ENCODE measurements around the gene CHD9.
A peak's percentile ranks its signal among the peaks of the same experiment; 100 is the strongest.
"Not testable (repeated sequence)": the region's sequence is repeated elsewhere in the genome, so short reads cannot be mapped to it uniquely, and the experiment has no call there.

The CHD9 gene

GRCh38 chr16:53291757-53292392 is 237.1 kb downstream of the CHD9 start:
- no peak for DNase-seq

- DNase-seq: no peak
Observed at GRCh38 chr16:53297477-53297876, 242.7 kb downstream of the CHD9 start.

- DNase-seq: no peak
Observed at GRCh38 chr16:53304334-53304733, 249.5 kb downstream of the CHD9 start.

- no peak for DNase-seq
Observed at GRCh38 chr16:53305743-53306142, 251.0 kb downstream of the CHD9 start.

GRCh38 chr16:53309457-53309856 is 254.7 kb downstream of the CHD9 start:
- DNase-seq: no peak

GRCh38 chr16:53320992-53321391 is 266.2 kb downstream of the CHD9 start:
- DNase-seq: no peak

- no peak for DNase-seq
Observed at GRCh38 chr16:53323924-53324323, 269.1 kb downstream of the CHD9 start.

- not testable (repeated sequence) for DNase-seq
Observed at GRCh38 chr16:53330991-53331390, 276.2 kb downstream of the CHD9 start.

- DNase-seq: no peak
Observed at GRCh38 chr16:53334581-53334980, 279.8 kb downstream of the CHD9 start.

GRCh38 chr16:53337294-53337693 is 282.5 kb downstream of the CHD9 start:
- no peak for DNase-seq

GRCh38 chr16:53341792-53342191 is 287.0 kb downstream of the CHD9 start:
- DNase-seq: no peak

GRCh38 chr16:53355064-53355463 is 300.3 kb downstream of the CHD9 start:
- DNase-seq: no peak

GRCh38 chr16:53356478-53357207 is 301.9 kb downstream of the CHD9 start:
- no peak for DNase-seq

GRCh38 chr16:53357208-53357586 is 302.4 kb downstream of the CHD9 start:
- DNase-seq: no peak

GRCh38 chr16:53357955-53358354 is 303.2 kb downstream of the CHD9 start:
- DNase-seq: no peak

- no peak for DNase-seq
Observed at GRCh38 chr16:53358884-53359283, 304.1 kb downstream of the CHD9 start.

GRCh38 chr16:53369921-53370320 is 315.1 kb downstream of the CHD9 start:
- DNase-seq: no peak

GRCh38 chr16:53370827-53371226 is 316.0 kb downstream of the CHD9 start:
- no peak for DNase-seq

- DNase-seq: peak; percentile 70
Observed at GRCh38 chr16:53372992-53373871, 318.4 kb downstream of the CHD9 start.

- no peak for DNase-seq
Observed at GRCh38 chr16:53374800-53375199, 320.0 kb downstream of the CHD9 start.

- no peak for DNase-seq
Observed at GRCh38 chr16:53378138-53378537, 323.3 kb downstream of the CHD9 start.
